Left colon (tissue), 2 donors: ENCODE data around the gene SLC5A4. TPM values are rescaled to one million over a fixed set of nuclear protein-coding genes. Genes with fewer than 3 reads are reported as not detected.

Experiments
- total RNA-seq, 2 donors: library from RNA; stranded (reverse); fragmentation: NEBNext Ultra II Directional; extraction: Animal tissue kit (Norgen Biotek cat#: 25700); gene quantifications; one replicate each; pipeline ENCODE4 v1.2.1, GENCODE V29; 2021
- donor health status: DM: no; HTN: no; CAD: no.
- donor health status: DM: yes; HTN: yes; CAD: no.

SLC5A4 gene
- total RNA-seq, 2 donors from 2014 or later = 0.42 TPM; not detected in 1

Other genes starting within 250 kb of the SLC5A4 start
- gene SLC5A1, start 212.1 kb downstream of the SLC5A4 start, total RNA-seq = 10 to 100 TPM; 48.3 to 53.6 TPM
- not detected for gene C22orf42, start 96.0 kb downstream of the SLC5A4 start, total RNA-seq
- under 1 TPM in 1 of 2 donors, not detected in 1; 0.17 TPM for gene RFPL2, start 50.3 kb downstream of the SLC5A4 start, total RNA-seq
- not detected for gene RFPL3, start 102.5 kb upstream of the SLC5A4 start, total RNA-seq
- 100 to 1,000 TPM in 1 of 2 donors, 10 to 100 TPM in 1; 87.2 to 117 TPM for gene RTCB, start 156.9 kb upstream of the SLC5A4 start, total RNA-seq
- gene BPIFC, start 209.1 kb upstream of the SLC5A4 start, total RNA-seq = not detected
- 10 to 100 TPM; 66.9 to 84.2 TPM for gene FBXO7, start 219.5 kb upstream of the SLC5A4 start, total RNA-seq